GM23248 (cell line): ENCODE results near the gene CARS1. TPM values are rescaled to one million over a fixed set of nuclear protein-coding genes. Genes with fewer than 3 reads are reported as not detected.

ENCODE experiments used
- DNase-seq: peaks from one replicate; pipeline ENCODE4 v3.0.0-alpha.2; 2015
- H2AFZ ChIP-seq: fragments of 200-600 bp; sonication (generic); 2 replicates; pipeline ENCODE4 v1.6.1; 2016; ENCODE audit warnings: antibody characterized with exemption
- H3F3A ChIP-seq: fragments of 200-600 bp; sonication (generic); 2 replicates; pipeline ENCODE4 v1.6.1; 2016; ENCODE audit warnings: mild to moderate bottlenecking, antibody characterized with exemption, mixed run types; ENCODE audit not compliant: insufficient read depth
- H3K27ac ChIP-seq: fragments of 200-600 bp; sonication (generic); 2 replicates; pipeline ENCODE4 v1.5.1; 2016; ENCODE audit warnings: mild to moderate bottlenecking
- H3K27me3 ChIP-seq: fragments of 200-600 bp; sonication (generic); replicated peaks from 2 replicates; pipeline ENCODE4 v1.6.1; 2016; ENCODE audit warnings: mild to moderate bottlenecking; ENCODE audit not compliant: insufficient read depth
- H3K36me3 ChIP-seq: fragments of 200-600 bp; sonication (generic); 2 replicates; pipeline ENCODE4 v1.6.1; 2016; ENCODE audit warnings: low read depth, mild to moderate bottlenecking
- H3K4me1 ChIP-seq: fragments of 200-600 bp; sonication (generic); 2 replicates; pipeline ENCODE4 v1.6.1; 2016; ENCODE audit warnings: mild to moderate bottlenecking; ENCODE audit not compliant: insufficient read depth
- H3K4me2 ChIP-seq: fragments of 200-600 bp; sonication (generic); one replicate; pipeline ENCODE4 v1.6.1; 2016; ENCODE audit warnings: mild to moderate bottlenecking; ENCODE audit not compliant: unreplicated experiment
- H3K4me3 ChIP-seq: fragments of 200-600 bp; sonication (generic); 2 replicates; pipeline ENCODE4 v1.5.1; 2016; ENCODE audit warnings: mild to moderate bottlenecking
- H3K79me2 ChIP-seq: fragments of 200-600 bp; sonication (generic); 2 replicates; pipeline ENCODE4 v1.6.1; 2016; ENCODE audit warnings: mild to moderate bottlenecking; ENCODE audit not compliant: insufficient read depth
- H3K9ac ChIP-seq: fragments of 200-600 bp; sonication (generic); 2 replicates; pipeline ENCODE4 v1.6.1; 2016; ENCODE audit warnings: mild to moderate bottlenecking
- H3K9me2 ChIP-seq: fragments of 200-600 bp; sonication (generic); 2 replicates; pipeline ENCODE4 v1.6.1; 2016; ENCODE audit warnings: mixed run types, mild to moderate bottlenecking, moderate library complexity; ENCODE audit not compliant: insufficient read depth
- H3K9me3 ChIP-seq: fragments of 200-600 bp; sonication (generic); one replicate; pipeline ENCODE4 v1.6.1; 2017; ENCODE audit warnings: low read depth
- H4K20me1 ChIP-seq: fragments of 200-600 bp; sonication (generic); 2 replicates; pipeline ENCODE4 v1.6.0; 2016; ENCODE audit not compliant: insufficient read depth
- EZH2 ChIP-seq: fragments of 200-600 bp; sonication (generic); IDR thresholded peaks from 2 replicates; pipeline ENCODE4 v1.6.1; 2018; ENCODE audit warnings: antibody characterized with exemption, mild to moderate bottlenecking; ENCODE audit not compliant: insufficient read depth, poor library complexity, severe bottlenecking
- EZH2phosphoT487 ChIP-seq: fragments of 200-600 bp; sonication (generic); IDR thresholded peaks from 2 replicates; pipeline ENCODE4 v1.6.1; 2018; ENCODE audit warnings: antibody characterized with exemption, moderate library complexity, mild to moderate bottlenecking, low read depth; ENCODE audit not compliant: insufficient read depth
- WGBS, 2 experiments: methylation state at CpG; one replicate each; pipeline ENCODE4 v1.1.6; 2015 to 2017; ENCODE audit warnings: low lambda C conversion rate in 2 of 2, low coverage in 1 of 2; ENCODE audit errors: missing lambda C conversion rate in 2 of 2; 5-methylcytosine and 5-hydroxymethylcytosine counted together
- in situ Hi-C: fragments of 300-500 bp; cut with MboI; formaldehyde crosslinking; loops from 2 replicates; pipeline ENCODE4 v1.15.0; 2020
- polyA plus RNA-seq: library from polyadenylated mRNA; unstranded; fragments of >200 nt; fragmentation: Nextera tagmentation; extraction: Ambion mirVana; gene quantifications from 2 replicates; pipeline ENCODE4 v1.2.1, GENCODE V29; 2016
- total RNA-seq: library from RNA; depleted of rRNA; stranded (reverse); fragments of >200 nt; shearing (Covaris generic); gene quantifications from 2 replicates; pipeline ENCODE4 v1.2.3, GENCODE V29; 2014

The CARS1 gene
- total and polyA plus RNA-seq, 2 experiments from 2014 or later, result 111 to 115 TPM

DNA sequence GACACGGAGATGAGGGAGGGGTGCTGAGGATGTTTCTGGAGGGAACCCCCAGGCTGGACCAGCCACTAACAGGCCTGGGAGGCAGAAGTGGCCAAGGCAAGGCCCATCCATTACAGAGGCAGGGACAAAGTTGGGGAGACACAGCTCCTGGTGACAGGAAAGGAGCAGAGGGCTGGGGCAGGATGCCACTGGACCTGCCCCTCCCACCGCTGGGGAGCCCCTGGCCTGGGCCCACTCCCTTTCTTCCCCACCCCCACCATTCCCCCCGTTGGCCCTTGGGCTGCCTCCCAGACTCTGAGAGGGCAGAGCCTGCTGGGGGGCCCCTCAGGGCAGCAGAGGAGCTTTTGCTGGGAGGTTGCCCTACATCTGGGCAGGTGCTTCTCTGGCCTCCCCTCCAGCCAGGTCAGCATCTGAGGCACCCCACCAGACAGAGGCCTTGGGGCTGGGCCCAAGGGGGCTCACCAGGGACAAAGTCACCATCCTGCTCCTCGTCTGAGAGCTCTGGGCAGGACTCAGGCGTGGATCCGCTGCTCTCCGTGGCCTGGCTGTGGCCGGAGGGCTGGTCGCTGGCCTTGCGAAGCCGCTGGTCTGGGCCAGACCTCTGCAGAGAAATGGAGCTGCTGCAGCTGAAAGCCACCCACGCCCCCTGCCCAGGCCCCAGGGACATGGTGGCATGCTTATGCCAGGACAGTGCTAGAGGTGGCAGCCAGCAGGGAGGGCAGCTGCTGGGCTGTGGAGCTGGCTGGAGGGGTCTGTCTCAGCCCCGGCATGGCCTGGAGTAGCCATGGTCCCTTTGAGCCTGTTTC is 33.1 kb upstream of the CARS1 start:
- Histone ChIP-seq H3K36me3 (no peaks in the 10 kb centered on the region), H3K9me2 (no peaks in the 10 kb centered on the region), H4K20me1 (no peaks in the 10 kb centered on the region), H2AFZ (no peak overlapping the region), H3K27me3 (no peaks in the 10 kb centered on the region), H3F3A (peaks cover 6% of the 10 kb centered on the region; the same call in 1 of the 2 replicates), H3K79me2 (no peaks in the 10 kb centered on the region), H3K4me2 (no peak overlapping the region), H3K9ac (no peak overlapping the region), H3K4me1 (peaks cover 5% of the 10 kb centered on the region), H3K4me3 (no peak overlapping the region), H3K27ac (no peak overlapping the region), H3K9me3 (no peaks in the 10 kb centered on the region)
- no peak for DNase-seq
- no peak for TF ChIP-seq EZH2
- TF ChIP-seq EZH2phosphoT487, result no peak
- in situ Hi-C loops, result no loop called here
- WGBS, 2 experiments, result 88 to 95% methylated on average over 11 to 13 of the region's 13 CpGs

GRCh38 chr11:3089236-3090061 is 32.2 kb upstream of the CARS1 start:
- H3K9ac ChIP-seq, result no peak overlapping the region
- H3K4me3 ChIP-seq, result no peak overlapping the region
- in situ Hi-C loops, result no loop called here
- DNase-seq, result no peak
- no peaks in the 10 kb centered on the region for H3K36me3 ChIP-seq
- no peaks in the 10 kb centered on the region for H3K9me2 ChIP-seq
- no peak overlapping the region for H3K4me2 ChIP-seq
- H3K9me3 ChIP-seq, result no peaks in the 10 kb centered on the region
- no peak overlapping the region for H2AFZ ChIP-seq
- H3F3A ChIP-seq, result no peaks in the 10 kb centered on the region
- H3K79me2 ChIP-seq, result no peaks in the 10 kb centered on the region
- no peaks in the 10 kb centered on the region for H3K4me1 ChIP-seq
- no peak for TF ChIP-seq EZH2
- TF ChIP-seq EZH2phosphoT487, result no peak
- no peaks in the 10 kb centered on the region for H4K20me1 ChIP-seq
- no peak overlapping the region for H3K27ac ChIP-seq
- no peaks in the 10 kb centered on the region for H3K27me3 ChIP-seq
- WGBS, 2 experiments, result 90 to 91% methylated on average over 17 to 25 of the region's 25 CpGs

DNA sequence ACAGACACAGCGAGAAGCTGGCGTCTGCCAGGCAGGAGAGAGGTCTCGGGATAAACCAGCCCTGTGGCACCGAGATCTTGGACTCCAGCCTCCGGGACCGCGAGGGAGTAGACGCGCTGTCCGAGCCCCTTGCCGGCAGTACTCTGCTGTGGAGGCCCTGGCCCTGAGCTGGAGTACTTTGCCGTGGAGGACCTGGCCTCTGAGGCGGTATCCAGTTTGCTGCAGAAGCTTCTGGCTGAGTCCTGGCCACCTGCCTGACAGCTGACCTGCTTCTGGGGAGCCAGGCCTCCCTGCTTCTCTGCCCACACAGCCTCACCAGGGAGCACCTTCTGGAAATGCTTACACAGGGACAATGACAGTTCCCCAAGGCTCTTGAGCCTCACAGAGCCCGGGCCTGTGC is 31.6 kb upstream of the CARS1 start:
- DNase-seq, result no peak
- TF ChIP-seq EZH2 (no peak), EZH2phosphoT487 (no peak)
- Histone ChIP-seq H3K9me3 (no peaks in the 10 kb centered on the region), H3K4me2 (no peak overlapping the region), H3K79me2 (no peaks in the 10 kb centered on the region), H3K27ac (no peak overlapping the region), H3K4me1 (no peaks in the 10 kb centered on the region), H2AFZ (no peak overlapping the region), H3K9me2 (no peaks in the 10 kb centered on the region), H3K36me3 (no peaks in the 10 kb centered on the region), H3F3A (no peaks in the 10 kb centered on the region), H3K27me3 (no peaks in the 10 kb centered on the region), H3K4me3 (no peak overlapping the region), H3K9ac (no peak overlapping the region), H4K20me1 (no peaks in the 10 kb centered on the region)
- 75 to 78% methylated on average over 14 of the region's 14 CpGs for whole genome bisulfite sequencing, 2 experiments
- in situ Hi-C loops, result no loop called here

GRCh38 chr11:3087821-3088800 is 30.9 kb upstream of the CARS1 start:
- Histone ChIP-seq H4K20me1 (no peaks in the 10 kb centered on the region), H3F3A (no peaks in the 10 kb centered on the region), H3K4me3 (no peak overlapping the region), H3K4me2 (no peak overlapping the region), H3K79me2 (no peaks in the 10 kb centered on the region), H3K36me3 (no peaks in the 10 kb centered on the region), H2AFZ (no peak overlapping the region), H3K4me1 (no peaks in the 10 kb centered on the region), H3K27me3 (no peaks in the 10 kb centered on the region), H3K9me2 (no peaks in the 10 kb centered on the region), H3K9me3 (no peaks in the 10 kb centered on the region), H3K27ac (no peak overlapping the region), H3K9ac (no peak overlapping the region)
- in situ Hi-C loops, result no loop called here
- peak; percentile 38 for DNase-seq
- 75 to 79% methylated on average over 20 to 24 of the region's 24 CpGs for WGBS, 2 experiments
- TF ChIP-seq EZH2 (no peak), EZH2phosphoT487 (no peak)
